GM23338 (cell line): Measurements from ENCODE around the gene SYVN1. TPM values are rescaled to one million over a fixed set of nuclear protein-coding genes. Genes with fewer than 3 reads are reported as not detected.

ENCODE experiments used
- ATAC-seq: fragments of 200-7000 bp; cut with Tn5 transposase; 3 replicates; pipeline ENCODE4 v1.9.1; 2020
- DNase-seq: peaks from one replicate; pipeline ENCODE4 v3.0.0-alpha.2; 2015; ENCODE audit warnings: low spot score
- H2AFZ ChIP-seq: fragments of 200-600 bp; sonication (generic); 2 replicates; pipeline ENCODE4 v1.8.0; 2016; ENCODE audit warnings: antibody characterized with exemption, mild to moderate bottlenecking, moderate library complexity
- H3F3A ChIP-seq: fragments of 200-600 bp; sonication (generic); replicated peaks from 2 replicates; pipeline ENCODE4 v1.8.0; 2017; ENCODE audit warnings: antibody characterized with exemption, mixed run types, low read depth
- H3K27ac ChIP-seq: fragments of 200-600 bp; sonication (generic); 2 replicates; pipeline ENCODE4 v1.6.1; 2016; ENCODE audit warnings: low read depth
- H3K27me3 ChIP-seq: fragments of 200-600 bp; sonication (generic); 2 replicates; pipeline ENCODE4 v1.8.0; 2016; ENCODE audit warnings: mild to moderate bottlenecking, mixed run types, moderate library complexity; ENCODE audit not compliant: insufficient read depth
- H3K36me3 ChIP-seq: fragments of 200-600 bp; sonication (generic); 2 replicates; pipeline ENCODE4 v1.8.0; 2016; ENCODE audit warnings: mild to moderate bottlenecking; ENCODE audit not compliant: insufficient read depth
- H3K4me1 ChIP-seq: fragments of 200-600 bp; sonication (generic); 2 replicates; pipeline ENCODE4 v1.8.0; 2016; ENCODE audit warnings: mild to moderate bottlenecking, moderate library complexity; ENCODE audit not compliant: insufficient read depth
- H3K4me2 ChIP-seq: fragments of 200-600 bp; sonication (generic); 2 replicates; pipeline ENCODE4 v1.7.1; 2017; ENCODE audit warnings: mixed run types
- H3K4me3 ChIP-seq: fragments of 200-600 bp; sonication (generic); 2 replicates; pipeline ENCODE4 v1.6.1; 2016; ENCODE audit warnings: mixed run types
- H3K79me2 ChIP-seq: fragments of 200-600 bp; sonication (generic); replicated peaks from 2 replicates; pipeline ENCODE4 v1.8.0; 2017; ENCODE audit warnings: mild to moderate bottlenecking; ENCODE audit not compliant: insufficient read depth
- H3K9me2 ChIP-seq: fragments of 200-600 bp; sonication (generic); 2 replicates; pipeline ENCODE4 v1.8.0; 2017; ENCODE audit not compliant: insufficient read depth
- H4K20me1 ChIP-seq: fragments of 200-600 bp; sonication (generic); replicated peaks from 2 replicates; pipeline ENCODE4 v1.8.0; 2017; ENCODE audit warnings: mild to moderate bottlenecking; ENCODE audit not compliant: insufficient read depth
- H3K27ac Mint-ChIP-seq: 2 replicates; pipeline ENCODE4 v1.8.0; 2020; ENCODE audit warnings: inconsistent platforms, mild to moderate bottlenecking, moderate library complexity, mixed read lengths
- H3K27me3 Mint-ChIP-seq: 3 replicates; pipeline ENCODE4 v1.8.0; 2022; ENCODE audit warnings: low read depth, mild to moderate bottlenecking, moderate library complexity, mixed read lengths, inconsistent platforms; ENCODE audit not compliant: insufficient read depth, poor library complexity
- H3K36me3 Mint-ChIP-seq: 3 replicates; pipeline ENCODE4 v1.8.0; 2021; ENCODE audit warnings: low read depth, mild to moderate bottlenecking, inconsistent platforms, moderate library complexity, mixed read lengths
- H3K4me1 Mint-ChIP-seq: 3 replicates; pipeline ENCODE4 v1.8.0; 2020; ENCODE audit warnings: mild to moderate bottlenecking, inconsistent platforms, mixed read lengths
- H3K4me3 Mint-ChIP-seq: 3 replicates; pipeline ENCODE4 v1.8.0; 2021; ENCODE audit warnings: moderate library complexity, mild to moderate bottlenecking, inconsistent platforms, mixed read lengths
- H3K9me3 Mint-ChIP-seq: 3 replicates; pipeline ENCODE4 v1.8.0; 2020; ENCODE audit warnings: moderate library complexity, mild to moderate bottlenecking, inconsistent platforms, mixed read lengths
- CREB1 ChIP-seq: fragments of 250-450 bp; sonication (Bioruptor Pico); IDR thresholded peaks from 2 replicates; pipeline ENCODE4 v1.5.0; 2020; ENCODE audit warnings: low read depth, mild to moderate bottlenecking, moderate library complexity
- CTCF ChIP-seq, 2 experiments: fragments of 200-600 bp in 1 of 2; sonication (generic) in 1 of 2; conservative IDR thresholded peaks; 2 replicates each; pipeline versions ENCODE4 v1.5.1 to v1.6.1; 2016 to 2017; ENCODE audit warnings: antibody characterized with exemption in 2 of 2, low read depth in 2 of 2, mild to moderate bottlenecking in 2 of 2, moderate library complexity in 1 of 2
- ETS1 ChIP-seq: IDR thresholded peaks from 2 replicates; pipeline ENCODE4 v1.6.1; 2016; ENCODE audit warnings: antibody characterized with exemption
- EZH2 ChIP-seq: fragments of 200-600 bp; sonication (generic); IDR thresholded peaks from one replicate; pipeline ENCODE4 v1.8.0; 2017; ENCODE audit warnings: antibody characterized with exemption, mild to moderate bottlenecking, low read depth; ENCODE audit not compliant: unreplicated experiment
- EZH2phosphoT487 ChIP-seq: fragments of 200-600 bp; sonication (generic); IDR thresholded peaks from one replicate; pipeline ENCODE4 v1.8.1; 2018; ENCODE audit warnings: antibody characterized with exemption; ENCODE audit not compliant: unreplicated experiment
- JUNB ChIP-seq: IDR thresholded peaks from one replicate; pipeline ENCODE4 v1.6.1; 2016; ENCODE audit warnings: antibody characterized with exemption; ENCODE audit not compliant: unreplicated experiment
- NANOG ChIP-seq: IDR thresholded peaks from 2 replicates; pipeline ENCODE4 v1.6.1; 2016; ENCODE audit warnings: antibody characterized with exemption, borderline replicate concordance
- POLR2AphosphoS5 ChIP-seq: IDR thresholded peaks from 2 replicates; pipeline ENCODE4 v1.6.1; 2016; ENCODE audit warnings: antibody characterized with exemption, low read depth
- REST ChIP-seq: IDR thresholded peaks from one replicate; pipeline ENCODE4 v1.6.1; 2018; ENCODE audit warnings: antibody characterized with exemption; ENCODE audit not compliant: unreplicated experiment
- STAT1 ChIP-seq: IDR thresholded peaks from one replicate; pipeline ENCODE4 v1.6.1; 2016; ENCODE audit warnings: antibody characterized with exemption; ENCODE audit not compliant: unreplicated experiment
- ZNF114 ChIP-seq: fragments of 250-450 bp; sonication (Bioruptor Pico); IDR thresholded peaks from 2 replicates; pipeline ENCODE4 v1.5.0; 2020; ENCODE audit warnings: mild to moderate bottlenecking, moderate library complexity
- ZNF331 ChIP-seq: fragments of 250-450 bp; sonication (Bioruptor Pico); IDR thresholded peaks from 2 replicates; pipeline ENCODE4 v1.5.0; 2020; ENCODE audit warnings: low read depth, mild to moderate bottlenecking, moderate library complexity
- ZNF462 ChIP-seq: fragments of 250-450 bp; sonication (Bioruptor Pico); IDR thresholded peaks from 2 replicates; pipeline ENCODE4 v1.5.0; 2020; ENCODE audit warnings: mild to moderate bottlenecking, moderate library complexity
- polyA plus RNA-seq: library from polyadenylated mRNA; unstranded; fragments of >200 nt; fragmentation: Nextera tagmentation; extraction: Ambion mirVana; gene quantifications from 2 replicates; pipeline ENCODE4 v1.2.1, GENCODE V29; 2016
- total RNA-seq: library from RNA; depleted of rRNA; stranded (reverse); fragments of >200 nt; shearing (Covaris generic); gene quantifications from 2 replicates; pipeline ENCODE4 v1.2.3, GENCODE V29; 2014

SYVN1 gene
- total and polyA plus RNA-seq, 2 experiments from 2014 or later = 13.8 to 28.7 TPM

GRCh38 chr11:65125197-65126056 lies 8.9 kb downstream of the SYVN1 start:
- peaks cover 19% of the 10 kb centered on the region for H3F3A ChIP-seq
- DNase-seq (no peak), ATAC-seq (no peak)
- no peaks in the 10 kb centered on the region for H3K9me2 ChIP-seq
- Mint-ChIP-seq H3K4me3 (no peak overlapping the region), H3K36me3 (peaks cover 65% of the 10 kb centered on the region), H3K4me1 (peaks cover 12% of the 10 kb centered on the region), H3K9me3 (no peaks in the 10 kb centered on the region; the same call in 2 of the 3 replicates), H3K27ac (no peak overlapping the region), H3K27me3 (peaks cover 8% of the 10 kb centered on the region)
- peaks cover 12% of the 10 kb centered on the region for H3K36me3 ChIP-seq
- peaks cover 7% of the 10 kb centered on the region for H4K20me1 ChIP-seq
- H2AFZ ChIP-seq = no peak overlapping the region
- peaks cover 34% of the 10 kb centered on the region for H3K79me2 ChIP-seq
- no peak overlapping the region for H3K27ac ChIP-seq
- no peak for TF ChIP-seq CTCF (conservative IDR thresholded peaks at IDR 0.05; ENCODE audit: low read depth in 2 of 2)
- no peak for TF ChIP-seq CREB1 (CRISPR knock-in tag)
- no peak for TF ChIP-seq ZNF331
- no peak for TF ChIP-seq EZH2phosphoT487
- TF ChIP-seq JUNB = no peak
- TF ChIP-seq NANOG = no peak
- TF ChIP-seq ZNF462 (CRISPR knock-in tag) = no peak
- no peak for TF ChIP-seq ETS1
- no peak for TF ChIP-seq EZH2
- TF ChIP-seq POLR2AphosphoS5 = no peak
- TF ChIP-seq ZNF114 = no peak
- TF ChIP-seq STAT1 = no peak
- no peak for TF ChIP-seq REST
- H3K27me3 ChIP-seq = no peaks in the 10 kb centered on the region
- H3K4me1 ChIP-seq = peaks cover 11% of the 10 kb centered on the region
- no peak overlapping the region for H3K4me2 ChIP-seq
- H3K4me3 ChIP-seq = no peak overlapping the region
